Stimulated activated CD4-positive, alpha-beta T cell treated with anti-CD3 and anti-CD28 coated beads, Interleukin-12 subunit alpha, Interleukin-12 subunit beta, amount 100 ng/mL, for 48 hours (primary cell): ENCODE results near the gene LHFPL5.

ENCODE experiments used
- DNase-seq, 3 donors: peaks; one replicate each; pipeline ENCODE4 v3.0.0-alpha.2; 2020; ENCODE audit warnings: low read depth in 2 of 3, low spot score in 1 of 3

The LHFPL5 gene

DNA sequence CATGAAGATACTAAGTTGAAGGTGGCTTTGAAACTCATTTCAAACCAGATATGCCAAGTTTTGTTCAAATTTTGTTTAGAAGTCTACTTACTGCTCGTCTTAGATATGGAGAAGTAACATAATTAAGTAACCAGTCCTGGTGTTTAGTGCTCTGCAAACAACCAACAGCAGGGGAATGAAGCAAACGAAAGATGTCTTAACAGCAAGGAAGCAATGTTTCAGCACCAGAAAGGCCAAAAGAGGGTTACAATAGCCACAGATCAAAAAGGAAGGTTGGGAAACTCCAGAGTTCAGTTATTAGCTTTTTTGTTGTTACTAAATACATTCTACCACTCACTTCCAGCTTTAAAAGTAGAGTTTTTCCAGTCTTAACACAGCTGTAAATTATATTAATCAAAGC lies 45.1 kb downstream of the LHFPL5 start:
- no peak for DNase-seq

DNA sequence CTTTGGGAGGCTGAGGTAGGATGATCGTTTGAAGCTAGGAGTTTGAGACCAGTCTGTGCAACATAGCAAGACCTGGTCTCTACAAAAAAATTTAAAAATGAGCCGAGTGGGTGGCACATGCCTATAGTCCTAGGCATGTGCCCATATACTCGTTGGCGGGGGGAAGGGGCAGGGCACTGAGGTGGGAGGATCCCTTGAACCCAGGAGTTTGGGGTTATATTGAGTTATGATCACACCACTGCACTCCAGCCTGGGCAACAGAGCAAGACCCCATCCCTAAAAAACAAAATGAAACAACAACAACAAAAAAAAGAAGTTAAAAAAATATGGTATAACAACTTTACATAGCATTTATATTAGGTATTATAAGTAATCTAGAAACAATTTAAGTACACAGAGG lies 47.8 kb downstream of the LHFPL5 start:
- no peak for DNase-seq

DNA sequence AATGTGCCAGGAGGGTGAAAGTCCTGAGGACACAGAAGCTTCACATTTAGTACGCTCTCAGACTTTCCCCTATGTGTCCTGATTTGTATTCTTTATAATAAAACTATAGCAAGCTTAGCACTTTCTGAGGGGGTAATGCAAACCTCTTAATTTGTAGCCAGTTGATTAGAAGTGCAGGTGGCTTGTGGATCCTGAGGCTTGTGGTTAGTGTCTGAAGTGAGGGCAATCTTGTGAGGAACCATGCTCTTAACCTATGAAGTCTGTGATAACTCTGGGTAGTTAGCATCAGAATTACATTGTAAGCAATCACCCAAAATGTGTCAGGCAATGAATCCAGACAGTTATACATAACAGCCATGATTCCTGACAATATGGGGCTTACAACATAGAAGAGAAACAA lies 51.1 kb downstream of the LHFPL5 start:
- no peak for DNase-seq

DNA sequence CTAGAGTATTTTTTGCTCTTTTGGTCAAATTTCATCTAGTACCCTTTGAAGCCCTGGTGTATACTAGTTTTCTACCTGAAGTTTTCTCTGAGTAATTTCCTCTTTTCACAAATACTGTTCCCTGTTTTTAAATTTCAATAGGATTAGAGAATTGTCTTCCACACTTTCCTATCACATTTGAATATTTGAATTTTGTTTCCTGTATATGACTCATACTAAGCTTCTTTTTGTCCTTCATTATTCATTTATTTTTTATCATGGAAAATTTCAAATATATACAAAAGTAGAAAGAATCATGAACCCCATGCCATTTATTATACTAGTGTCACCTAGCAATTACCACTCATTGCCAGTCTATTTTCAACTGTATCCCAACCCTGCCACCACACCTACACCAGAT lies 52.7 kb downstream of the LHFPL5 start:
- DNase-seq = no peak

DNA sequence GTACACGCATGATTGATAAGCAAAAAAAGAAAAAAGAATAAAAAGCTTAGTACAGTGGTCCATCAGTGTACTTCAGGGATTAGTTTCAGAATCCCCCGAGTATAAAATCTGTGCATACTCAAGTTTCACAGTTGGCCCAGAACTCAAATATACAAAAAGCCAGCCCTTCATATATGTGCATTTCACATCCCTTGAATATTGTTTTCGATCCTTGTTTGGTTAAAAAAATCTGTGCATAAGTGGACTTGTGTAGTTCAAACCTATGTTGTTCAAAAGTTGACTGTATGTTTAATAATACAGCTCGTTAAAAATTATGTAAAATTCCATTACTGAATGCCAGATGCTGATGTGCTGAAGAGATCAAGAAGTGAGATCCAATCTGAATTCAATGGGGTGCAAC lies 54.2 kb downstream of the LHFPL5 start:
- DNase-seq = no peak
